Activated CD8-positive, alpha-beta T cell treated with anti-CD3 and anti-CD28 coated beads, Interleukin-2, amount 10 ng/mL, durations not matched to agents 7 days and 5 days (primary cell): ENCODE measurements around the gene PYROXD2. TPM values are rescaled to one million over a fixed set of nuclear protein-coding genes. Genes with fewer than 3 reads are reported as not detected.
A peak's percentile ranks its signal among the peaks of the same experiment; 100 is the strongest.

ENCODE experiments used
- microRNA-seq: library from miRNA; unstranded; fragments of <30 nt; microRNA quantifications from one replicate; pipeline ENCODE4 v1.2.0, GENCODE V29; 2022
- total RNA-seq, 2 experiments: library from RNA; stranded (reverse); gene quantifications; one replicate each; pipeline ENCODE4 v1.2.3, GENCODE V29; 2021

Gene PYROXD2
- total RNA-seq, 2 experiments from 2014 or later, result 8.3 to 9.3 TPM

Small RNA genes within 50 kb of the gene (microRNA-seq; reads per million reads assigned to microRNA genes)
- 154 reads per million, percentile 66 among the genes with 10 or more reads in this experiment for gene MIR1287
- 2.9 reads per million for gene MIR4685

Other genes with a start within 250 kb of the PYROXD2 start
- not detected for gene LOXL4, start 147.0 kb downstream of the PYROXD2 start, total RNA-seq
- 10 to 100 TPM; 85.2 to 91.9 TPM for gene HPS1, start 31.8 kb upstream of the PYROXD2 start, total RNA-seq